ENCODE measurements around the gene EHD4. TPM values are rescaled to one million over a fixed set of nuclear protein-coding genes. Genes with fewer than 3 reads are reported as not detected.

Gene EHD4
- polyA plus RNA-seq, 3 donors, result 12.8 to 16.0 (median 14.2) TPM

GRCh38 chr15:41872166-41872747 is 100.1 kb downstream of the EHD4 start:
- H3K27ac Mint-ChIP-seq, result no peak overlapping the region
- H3K27me3 Mint-ChIP-seq (ENCODE audit: low read depth in 3 of 3), result peaks cover 7 to 9% (median 8%) of the 10 kb centered on the region in 3 donors
- no peaks in the 10 kb centered on the region for H3K36me3 Mint-ChIP-seq
- no peak overlapping the region for H3K4me3 Mint-ChIP-seq
- H3K9me3 ChIP-seq (replicated peaks in 1 of 2; ENCODE audit: control insufficient read depth in 1 of 2, insufficient read depth in 1 of 2, low read length in 2 of 2), result no peaks in the 10 kb centered on the region
- TF ChIP-seq CTCF (IDR thresholded peaks at IDR 0.05), result no peak
- H3K79me2 ChIP-seq (ENCODE audit: insufficient read depth, low read length), result no peaks in the 10 kb centered on the region
- H4K20me1 ChIP-seq (ENCODE audit: insufficient read depth, low read length), result no peaks in the 10 kb centered on the region
- H3K9me3 Mint-ChIP-seq, result no peaks in the 10 kb centered on the region
- no peaks in the 10 kb centered on the region for H3K4me1 Mint-ChIP-seq
- no peak overlapping the region for H3K9ac ChIP-seq (ENCODE audit: insufficient read depth, low read length, poor library complexity, severe bottlenecking)
- H3K4me2 ChIP-seq (replicated peaks; ENCODE audit: extremely low read depth, low read length, poor library complexity, severe bottlenecking), result no peak overlapping the region
- no peak overlapping the region for H3K4me3 ChIP-seq (replicated peaks in 1 of 3; ENCODE audit: low read depth in 2 of 3, low read length in 3 of 3)
- WGBS (ENCODE audit: insufficient coverage), result 96% methylated on average over 7 of the region's 9 CpGs
- no peak for DNase-seq
- H2AFZ ChIP-seq (ENCODE audit: insufficient read depth, low read depth, low read length, poor library complexity, severe bottlenecking), result no peak overlapping the region
- H3K4me1 ChIP-seq (ENCODE audit: control insufficient read depth in 1 of 2, insufficient read depth in 2 of 2, low read length in 2 of 2), result no peaks in the 10 kb centered on the region
- no peaks in the 10 kb centered on the region for H3K36me3 ChIP-seq (replicated peaks in 1 of 2; ENCODE audit: control insufficient read depth in 1 of 2, insufficient read depth in 2 of 2, low read length in 2 of 2)
- H3K27me3 ChIP-seq (ENCODE audit: control insufficient read depth in 2 of 2, insufficient read depth in 2 of 2, low read length in 2 of 2), result no peaks in the 10 kb centered on the region
- H3K27ac ChIP-seq (ENCODE audit: low read depth in 1 of 2, low read length in 2 of 2), result no peak overlapping the region
- intact Hi-C loops (cut with micrococcal nuclease), result no loop called here

GRCh38 chr15:41871175-41871905 is 101.0 kb downstream of the EHD4 start:
- no peak for DNase-seq
- no peak overlapping the region for H3K4me3 ChIP-seq (replicated peaks in 1 of 3; ENCODE audit: low read depth in 2 of 3, low read length in 3 of 3)
- WGBS (ENCODE audit: insufficient coverage), result 91% methylated on average over 14 of the region's 19 CpGs
- no peaks in the 10 kb centered on the region for H4K20me1 ChIP-seq (ENCODE audit: insufficient read depth, low read length)
- peak overlapping the region in 1 of 2 donors; percentile 24 for H3K4me3 Mint-ChIP-seq
- H2AFZ ChIP-seq (ENCODE audit: insufficient read depth, low read depth, low read length, poor library complexity, severe bottlenecking), result no peak overlapping the region
- no peaks in the 10 kb centered on the region for H3K4me1 Mint-ChIP-seq
- no peak overlapping the region for H3K4me2 ChIP-seq (replicated peaks; ENCODE audit: extremely low read depth, low read length, poor library complexity, severe bottlenecking)
- no peaks in the 10 kb centered on the region for H3K9me3 ChIP-seq (replicated peaks in 1 of 2; ENCODE audit: control insufficient read depth in 1 of 2, insufficient read depth in 1 of 2, low read length in 2 of 2)
- H3K36me3 ChIP-seq (replicated peaks in 1 of 2; ENCODE audit: control insufficient read depth in 1 of 2, insufficient read depth in 2 of 2, low read length in 2 of 2), result no peaks in the 10 kb centered on the region
- no peaks in the 10 kb centered on the region for H3K36me3 Mint-ChIP-seq
- TF ChIP-seq CTCF (IDR thresholded peaks at IDR 0.05), result no peak
- no peaks in the 10 kb centered on the region for H3K4me1 ChIP-seq (ENCODE audit: control insufficient read depth in 1 of 2, insufficient read depth in 2 of 2, low read length in 2 of 2)
- no peak overlapping the region for H3K9ac ChIP-seq (ENCODE audit: insufficient read depth, low read length, poor library complexity, severe bottlenecking)
- peaks cover 7 to 9% (median 8%) of the 10 kb centered on the region in 3 donors for H3K27me3 Mint-ChIP-seq (ENCODE audit: low read depth in 3 of 3)
- no peaks in the 10 kb centered on the region for H3K9me3 Mint-ChIP-seq
- H3K27ac ChIP-seq (ENCODE audit: low read depth in 1 of 2, low read length in 2 of 2), result no peak overlapping the region
- intact Hi-C loops (cut with micrococcal nuclease), result no loop called here
- H3K27ac Mint-ChIP-seq, result no peak overlapping the region
- H3K79me2 ChIP-seq (ENCODE audit: insufficient read depth, low read length), result no peaks in the 10 kb centered on the region
- no peaks in the 10 kb centered on the region for H3K27me3 ChIP-seq (ENCODE audit: control insufficient read depth in 2 of 2, insufficient read depth in 2 of 2, low read length in 2 of 2)

Measured in CD14-positive monocyte (primary cell).